Fibroblast of lung (primary cell): ENCODE results near the gene MTOR. TPM values are rescaled to one million over a fixed set of nuclear protein-coding genes. Genes with fewer than 3 reads are reported as not detected.

Experiments used
- DNase-seq, 2 donors: peaks; one replicate each; pipeline versions ENCODE4 v3.0.0 to v3.0.0-alpha.2; 2010; ENCODE audit warnings: low read depth in 2 of 2
- H2AFZ ChIP-seq: 2 replicates; pipeline ENCODE4 v1.5.1; 2012; ENCODE audit warnings: low read length, control low read depth, inconsistent platforms
- H3K27ac ChIP-seq: 2 replicates; pipeline ENCODE4 v1.5.1; 2011; ENCODE audit warnings: low read length, control low read depth; ENCODE audit not compliant: insufficient read depth
- H3K27me3 ChIP-seq: 2 replicates; pipeline ENCODE4 v1.5.1; 2011; ENCODE audit warnings: mild to moderate bottlenecking, low read length; ENCODE audit not compliant: control insufficient read depth, insufficient read depth
- H3K36me3 ChIP-seq: 2 replicates; pipeline ENCODE4 v1.5.1; 2011; ENCODE audit warnings: low read length; ENCODE audit not compliant: control insufficient read depth, insufficient read depth
- H3K4me1 ChIP-seq: 2 replicates; pipeline ENCODE4 v1.5.1; 2011; ENCODE audit warnings: low read length; ENCODE audit not compliant: control insufficient read depth, insufficient read depth; ENCODE audit errors: extremely low read depth
- H3K4me2 ChIP-seq: 2 replicates; pipeline ENCODE4 v1.5.1; 2011; ENCODE audit warnings: low read length, control low read depth; ENCODE audit not compliant: insufficient read depth; ENCODE audit errors: extremely low read depth
- H3K4me3 ChIP-seq, 4 experiments: fragments of 200-600 bp in 1 of 4; sonication (generic) in 1 of 4; replicated peaks in 1 of 4; 2 replicates each; pipeline ENCODE4 v1.5.1; 2011 to 2016; ENCODE audit warnings: low read length in 4 of 4, low read depth in 3 of 4, mild to moderate bottlenecking in 3 of 4, control low read depth in 2 of 4, inconsistent platforms in 1 of 4, mixed read lengths in 1 of 4; ENCODE audit not compliant: insufficient read depth in 1 of 4; ENCODE audit errors: control extremely low read depth in 1 of 4
- H3K79me2 ChIP-seq: 2 replicates; pipeline ENCODE4 v1.5.1; 2012; ENCODE audit warnings: mild to moderate bottlenecking, low read length, inconsistent platforms; ENCODE audit not compliant: control insufficient read depth, insufficient read depth
- H3K9ac ChIP-seq: 2 replicates; pipeline ENCODE4 v1.5.1; 2011; ENCODE audit warnings: mild to moderate bottlenecking, low read length, control low read depth; ENCODE audit not compliant: insufficient read depth
- H3K9me3 ChIP-seq: 2 replicates; pipeline ENCODE4 v1.5.1; 2012; ENCODE audit warnings: low read depth, low read length; ENCODE audit not compliant: control insufficient read depth, insufficient read depth
- H4K20me1 ChIP-seq: 2 replicates; pipeline ENCODE4 v1.5.1; 2011; ENCODE audit warnings: low read length; ENCODE audit not compliant: control insufficient read depth, insufficient read depth; ENCODE audit errors: extremely low read depth
- EZH2 ChIP-seq: IDR thresholded peaks from 2 replicates; pipeline ENCODE4 v1.5.1; 2012; ENCODE audit warnings: low read length, control low read depth, mild to moderate bottlenecking; ENCODE audit errors: missing control alignments
- polyA plus RNA-seq, 2 donors: library from polyadenylated mRNA; depleted of rRNA in 1 of 2; stranded (reverse) in 1 of 2; unstranded in 1 of 2; fragments of >200 nt; gene quantifications; 2 replicates each; pipeline ENCODE4 v1.2.1, GENCODE V29; 2011 to 2012; ENCODE audit warnings: missing spikeins in 1 of 2
- total RNA-seq: library from RNA; depleted of rRNA; stranded (reverse); fragments of >200 nt; gene quantifications from 2 replicates; pipeline ENCODE4 v1.2.1, GENCODE V29; 2014
- TF ChIP-seq, protein P1 (sequence below), 2 donors: IDR thresholded peaks in 1 of 2; conservative IDR thresholded peaks in 1 of 2; 1 replicate in 1 of 2; 2 replicates in 1 of 2; pipeline ENCODE4 v1.5.1; 2011 to 2012; ENCODE audit warnings: low read length in 2 of 2, control low read depth in 1 of 2, inconsistent platforms in 1 of 2, low read depth in 1 of 2, mild to moderate bottlenecking in 1 of 2

The MTOR gene
- total and polyA plus RNA-seq, 2 donors (not counting 1 experiment from before 2014, with no cell fraction given), result 20.2 to 36.2 TPM

- DNase-seq, result no peak
- Histone ChIP-seq H3K36me3 (peaks cover 4% of the 10 kb centered on the region), H3K9ac (no peak overlapping the region), H3K4me1 (peaks cover 6% of the 10 kb centered on the region), H3K27me3 (no peaks in the 10 kb centered on the region), H3K79me2 (no peaks in the 10 kb centered on the region), H3K4me2 (no peak overlapping the region), H3K4me3 (no peak overlapping the region), H3K9me3 (no peaks in the 10 kb centered on the region), H4K20me1 (no peaks in the 10 kb centered on the region), H2AFZ (no peak overlapping the region), H3K27ac (no peak overlapping the region)
- no peak for TF ChIP-seq EZH2
Measured at GRCh38 chr1:11153184-11153583, 109.2 kb downstream of the MTOR start.

DNA sequence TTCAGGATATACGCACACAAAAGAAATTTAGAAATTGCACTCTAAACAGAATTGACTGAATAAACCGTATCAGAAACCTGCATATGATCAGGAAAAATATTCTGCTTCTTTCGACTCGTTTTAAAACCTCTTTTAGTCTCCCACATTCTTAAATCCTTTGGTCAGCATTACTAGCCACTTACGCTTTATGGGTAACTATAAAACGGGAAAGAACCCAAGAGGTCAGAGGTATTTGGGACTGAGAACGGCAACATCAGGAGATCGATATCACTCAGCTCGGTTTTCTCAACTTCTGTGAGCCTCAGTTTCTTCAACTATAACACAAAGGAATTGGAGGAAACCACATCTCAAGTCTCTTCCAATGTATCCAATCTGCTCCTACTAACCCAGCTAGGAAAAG, 109.6 kb downstream of the MTOR start:
- Histone ChIP-seq H4K20me1 (no peaks in the 10 kb centered on the region), H3K4me2 (no peak overlapping the region), H3K4me1 (peaks cover 2% of the 10 kb centered on the region), H3K9ac (no peak overlapping the region), H3K4me3 (no peak overlapping the region), H3K9me3 (no peaks in the 10 kb centered on the region), H3K27ac (no peak overlapping the region), H3K36me3 (peaks cover 4% of the 10 kb centered on the region), H3K27me3 (no peaks in the 10 kb centered on the region), H3K79me2 (no peaks in the 10 kb centered on the region), H2AFZ (no peak overlapping the region)
- DNase-seq, result no peak
- TF ChIP-seq EZH2, result no peak
- TF ChIP-seq, protein P1, sequence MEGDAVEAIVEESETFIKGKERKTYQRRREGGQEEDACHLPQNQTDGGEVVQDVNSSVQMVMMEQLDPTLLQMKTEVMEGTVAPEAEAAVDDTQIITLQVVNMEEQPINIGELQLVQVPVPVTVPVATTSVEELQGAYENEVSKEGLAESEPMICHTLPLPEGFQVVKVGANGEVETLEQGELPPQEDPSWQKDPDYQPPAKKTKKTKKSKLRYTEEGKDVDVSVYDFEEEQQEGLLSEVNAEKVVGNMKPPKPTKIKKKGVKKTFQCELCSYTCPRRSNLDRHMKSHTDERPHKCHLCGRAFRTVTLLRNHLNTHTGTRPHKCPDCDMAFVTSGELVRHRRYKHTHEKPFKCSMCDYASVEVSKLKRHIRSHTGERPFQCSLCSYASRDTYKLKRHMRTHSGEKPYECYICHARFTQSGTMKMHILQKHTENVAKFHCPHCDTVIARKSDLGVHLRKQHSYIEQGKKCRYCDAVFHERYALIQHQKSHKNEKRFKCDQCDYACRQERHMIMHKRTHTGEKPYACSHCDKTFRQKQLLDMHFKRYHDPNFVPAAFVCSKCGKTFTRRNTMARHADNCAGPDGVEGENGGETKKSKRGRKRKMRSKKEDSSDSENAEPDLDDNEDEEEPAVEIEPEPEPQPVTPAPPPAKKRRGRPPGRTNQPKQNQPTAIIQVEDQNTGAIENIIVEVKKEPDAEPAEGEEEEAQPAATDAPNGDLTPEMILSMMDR (conservative IDR thresholded peaks at IDR 0.05 in 1 of 2, IDR thresholded peaks at IDR 0.05 in 1 of 2; ENCODE audit: low read depth in 1 of 2, low read length in 2 of 2), result no peak

DNA sequence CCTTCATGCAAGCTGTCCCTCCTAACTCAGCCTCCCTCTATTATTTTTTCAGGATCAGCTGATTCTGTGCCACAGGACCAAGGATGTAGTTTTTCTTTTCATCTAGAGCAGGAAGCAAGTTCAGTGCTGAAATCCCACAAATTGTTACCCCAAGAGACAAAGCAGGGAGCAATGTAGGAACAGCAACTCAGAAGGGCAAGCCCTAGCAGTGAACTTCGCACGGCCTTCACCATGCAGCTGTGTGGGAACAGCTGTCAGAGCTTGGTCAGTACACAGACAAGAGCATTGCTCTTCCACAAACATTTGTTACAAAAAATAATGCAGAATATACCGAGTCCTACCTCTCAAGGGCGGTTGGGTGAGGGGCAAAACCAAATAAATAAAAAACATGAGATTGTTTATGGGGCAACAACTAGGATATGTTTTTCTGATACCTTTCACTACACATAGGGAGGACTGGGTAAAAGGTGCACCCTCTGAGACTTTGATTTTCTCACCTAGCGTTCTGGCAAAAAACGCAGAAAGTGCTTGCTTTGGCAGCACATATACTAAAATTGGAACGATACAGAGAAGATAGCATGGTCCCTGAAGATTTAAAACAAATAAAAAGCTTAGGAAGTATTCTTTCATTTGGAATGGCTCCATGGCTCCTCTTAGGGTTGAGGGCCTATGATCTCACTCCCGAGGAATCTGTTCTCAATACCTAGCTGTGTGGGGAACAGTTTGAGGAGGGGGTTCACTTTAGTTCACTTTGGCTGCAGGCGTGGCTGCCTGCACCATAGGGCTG, 110.3 kb downstream of the MTOR start:
- H3K4me1 ChIP-seq, result peaks cover 2% of the 10 kb centered on the region
- no peak overlapping the region for H3K4me3 ChIP-seq
- H3K9ac ChIP-seq, result no peak overlapping the region
- no peak overlapping the region for H3K27ac ChIP-seq
- DNase-seq, result peak in 1 of 2 donors; percentile 40
- H3K36me3 ChIP-seq, result peaks cover 4% of the 10 kb centered on the region
- H3K27me3 ChIP-seq, result no peaks in the 10 kb centered on the region
- TF ChIP-seq EZH2, result no peak
- TF ChIP-seq, protein P1 (conservative IDR thresholded peaks at IDR 0.05 in 1 of 2, IDR thresholded peaks at IDR 0.05 in 1 of 2; ENCODE audit: low read depth in 1 of 2, low read length in 2 of 2), result no peak
- no peak overlapping the region for H2AFZ ChIP-seq
- no peaks in the 10 kb centered on the region for H3K9me3 ChIP-seq
- H3K4me2 ChIP-seq, result no peak overlapping the region
- H3K79me2 ChIP-seq, result no peaks in the 10 kb centered on the region
- H4K20me1 ChIP-seq, result no peaks in the 10 kb centered on the region
